GM10248 (cell line): Measurements from ENCODE around the gene NOPCHAP1.
"Not testable (repeated sequence)": the region's sequence is repeated elsewhere in the genome, so short reads cannot be mapped to it uniquely, and the experiment has no call there.

Source experiments
- CTCF ChIA-PET: fragments of 300-600 bp; sonication (Branson Sonifier 250); formaldehyde crosslinking; extraction: SDS; loops from one replicate; lab custom pipeline; 2021; ENCODE audit warnings: antibody characterized with exemption; lab: Yijun Ruan, JAX
- POLR2A ChIA-PET: fragments of 350-650 bp; sonication (Branson Sonifier 250); formaldehyde crosslinking; extraction: SDS; loops from one replicate; lab custom pipeline; 2020; ENCODE audit warnings: antibody characterized with exemption; lab: Yijun Ruan, JAX
- DNase-seq: peaks from one replicate; pipeline ENCODE4 v3.0.0; 2012; ENCODE audit errors: extremely low spot score
- CTCF ChIP-seq: IDR thresholded peaks from 2 replicates; pipeline ENCODE4 v1.5.1; 2012; ENCODE audit warnings: mild to moderate bottlenecking, low read depth; ENCODE audit errors: extremely low read depth, missing control alignments, control extremely low read depth

The NOPCHAP1 gene

GRCh38 chr12:104944252-104944651 is 41.9 kb upstream of the NOPCHAP1 start:
- CTCF ChIA-PET, result interaction anchor here (0.9 to 4.0 kb wide), 4 partner anchors 9 to 14 kb away, joined by 3 to 17 read pairs (median 3); no protein-coding TSS in a partner anchor
- no peak for TF ChIP-seq CTCF
- no peak for DNase-seq
- POLR2A ChIA-PET, result no interaction called here

DNA sequence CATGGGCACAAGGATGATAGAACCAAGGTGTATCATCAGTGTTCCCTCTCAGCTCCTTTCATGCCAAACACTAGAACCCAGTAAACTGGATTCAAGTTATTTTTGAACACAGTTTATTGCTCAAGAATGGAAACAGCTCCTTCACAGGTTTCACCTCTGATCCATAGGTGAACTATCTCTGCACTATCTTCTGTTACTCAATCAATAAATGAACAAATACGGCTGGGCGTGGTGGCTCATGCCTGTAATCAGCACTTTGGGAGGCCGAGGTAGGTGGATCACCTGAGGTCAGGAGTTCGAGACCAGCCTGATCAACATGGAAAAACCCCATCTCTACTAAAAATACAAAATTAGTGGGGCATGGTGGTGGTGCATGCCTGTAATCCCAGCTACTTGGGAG is 37.4 kb upstream of the NOPCHAP1 start:
- POLR2A ChIA-PET, DNase-seq: not testable (repeated sequence)
- CTCF ChIA-PET, result interaction anchor here (1.6 kb wide), 1 partner anchor 15 kb away, joined by 7 read pairs; no protein-coding TSS in a partner anchor

DNA sequence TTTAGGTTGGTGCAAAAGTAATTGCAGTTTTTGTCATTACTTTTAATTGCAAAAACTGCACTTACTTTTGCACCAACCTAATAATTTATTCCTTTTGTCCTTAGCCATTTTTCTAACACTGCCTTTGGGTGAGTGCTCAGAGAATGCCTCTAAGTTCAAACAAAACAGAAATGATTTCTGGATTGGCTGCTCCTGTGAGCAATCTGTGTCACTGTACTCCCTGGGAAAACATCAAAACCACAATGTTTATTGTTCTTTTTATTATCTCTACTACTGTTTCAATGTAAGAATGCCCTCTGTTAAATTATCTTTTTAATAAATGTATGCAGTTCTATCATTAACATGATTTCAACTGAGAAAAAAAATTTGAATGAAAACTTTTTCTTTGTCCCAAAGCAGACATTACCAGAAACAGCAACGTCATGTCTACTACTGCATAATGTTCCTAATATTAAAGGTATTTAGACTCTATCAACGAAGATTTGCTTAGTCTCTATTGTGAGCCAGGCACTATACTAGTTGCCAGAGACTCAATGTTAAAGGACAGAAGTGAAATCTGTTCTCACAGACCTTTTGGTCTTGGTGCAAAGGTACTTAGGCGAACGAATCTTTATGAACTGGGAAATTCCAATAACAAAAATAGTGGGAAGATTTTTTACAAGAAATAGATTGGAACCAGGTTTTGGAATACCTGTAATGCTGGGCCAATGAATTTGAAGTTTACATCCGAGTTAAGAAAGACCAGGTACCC is 34.2 kb upstream of the NOPCHAP1 start:
- no peak for DNase-seq
- ChIA-PET POLR2A (no interaction called here), CTCF (interaction anchor here (1.4 kb wide), 1 partner anchor 570 kb away, joined by 3 read pairs; no protein-coding TSS in a partner anchor)
- no peak for TF ChIP-seq CTCF

DNA sequence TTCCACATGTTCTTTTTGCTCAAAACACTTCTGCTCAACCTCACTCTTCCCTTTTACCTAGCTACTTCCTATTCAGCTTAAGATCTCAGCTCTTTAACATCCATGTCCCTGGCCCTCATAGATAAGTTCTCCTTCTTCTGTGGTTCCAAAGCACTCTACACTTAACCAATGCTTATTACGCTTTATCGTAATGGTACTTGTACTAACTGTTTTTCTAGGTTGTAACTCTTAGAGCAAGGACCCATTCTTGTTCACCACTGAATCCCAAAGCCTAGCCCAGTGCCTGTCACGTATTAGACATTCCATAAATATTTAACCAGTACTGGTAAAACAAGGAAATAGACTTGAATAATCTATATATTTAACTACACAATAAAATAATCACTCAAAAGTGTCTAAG is 33.3 kb upstream of the NOPCHAP1 start:
- ChIA-PET CTCF (interaction anchor here (1.0 to 1.8 kb wide), 5 partner anchors 11 to 571 kb away, joined by 3 to 4 read pairs (median 3); no protein-coding TSS in a partner anchor), POLR2A (no interaction called here)
- TF ChIP-seq CTCF, result no peak
- DNase-seq, result no peak

GRCh38 chr12:104953323-104953722 is 32.8 kb upstream of the NOPCHAP1 start:
- DNase-seq, result no peak
- no peak for TF ChIP-seq CTCF
- ChIA-PET POLR2A (no interaction called here), CTCF (interaction anchor here (1.0 to 1.8 kb wide), 5 partner anchors 12 to 571 kb away, joined by 3 to 4 read pairs (median 3); no protein-coding TSS in a partner anchor)

GRCh38 chr12:104955703-104956102 is 30.4 kb upstream of the NOPCHAP1 start:
- ChIA-PET POLR2A (no interaction called here), CTCF (no interaction called here)
- no peak for TF ChIP-seq CTCF
- no peak for DNase-seq
